Transverse colon (tissue), 4 donors: ENCODE results near the gene ZNF76.
A peak's percentile ranks its signal among the peaks of the same experiment; 100 is the strongest.

Experiments used
- POLR2AphosphoS5 ChIP-seq, 3 donors: sonication (generic); formaldehyde crosslinking; IDR thresholded peaks; one replicate each; pipeline ENCODE4 v1.6.1; 2016; ENCODE audit warnings: antibody characterized with exemption in 3 of 3
- TF ChIP-seq, protein P1 (sequence below), 5 experiments: fragments of 200-600 bp in 3 of 5; fragments of 450-650 bp in 2 of 5; sonication (generic) in 3 of 5; IDR thresholded peaks; 1 replicate in 2 of 5; 2 replicates in 3 of 5; pipeline ENCODE4 v1.5.1; 2016 to 2017; ENCODE audit warnings: antibody characterized with exemption in 5 of 5, inconsistent platforms in 3 of 5, mild to moderate bottlenecking in 2 of 5, moderate library complexity in 1 of 5

DNA sequence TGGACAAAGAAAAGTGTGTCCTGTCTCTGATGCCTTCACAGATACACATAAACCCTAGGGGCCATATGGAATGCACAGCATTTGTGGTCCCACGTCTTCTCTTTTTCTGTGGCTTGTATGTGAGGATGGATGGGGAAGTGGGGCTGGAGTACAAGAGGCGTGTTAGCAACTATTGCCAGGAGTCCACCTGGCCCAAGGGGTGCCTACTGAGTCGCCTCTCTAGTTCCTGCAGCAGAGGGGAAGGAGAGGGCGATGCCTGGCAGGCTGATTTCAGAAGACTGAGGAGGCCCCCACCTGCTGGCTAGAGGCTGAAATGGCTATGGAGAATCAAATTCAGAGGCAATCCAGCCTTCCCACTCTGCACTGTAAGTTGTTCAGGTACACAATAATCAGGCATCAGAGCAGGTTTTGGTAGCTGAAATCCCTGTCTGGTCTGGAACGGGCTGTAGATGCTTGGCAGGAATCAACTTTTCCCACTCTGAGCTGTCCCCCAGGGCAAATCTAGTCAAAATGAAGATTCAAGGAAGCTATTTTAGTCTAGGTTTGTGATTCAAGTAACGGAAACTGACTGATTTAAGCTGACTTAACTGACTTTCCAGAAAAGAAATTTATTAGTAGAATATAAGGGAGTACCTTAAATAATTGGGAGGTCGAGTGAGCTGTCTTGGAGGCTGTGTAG is 68.0 kb downstream of the ZNF76 start:
- TF ChIP-seq, protein P1, sequence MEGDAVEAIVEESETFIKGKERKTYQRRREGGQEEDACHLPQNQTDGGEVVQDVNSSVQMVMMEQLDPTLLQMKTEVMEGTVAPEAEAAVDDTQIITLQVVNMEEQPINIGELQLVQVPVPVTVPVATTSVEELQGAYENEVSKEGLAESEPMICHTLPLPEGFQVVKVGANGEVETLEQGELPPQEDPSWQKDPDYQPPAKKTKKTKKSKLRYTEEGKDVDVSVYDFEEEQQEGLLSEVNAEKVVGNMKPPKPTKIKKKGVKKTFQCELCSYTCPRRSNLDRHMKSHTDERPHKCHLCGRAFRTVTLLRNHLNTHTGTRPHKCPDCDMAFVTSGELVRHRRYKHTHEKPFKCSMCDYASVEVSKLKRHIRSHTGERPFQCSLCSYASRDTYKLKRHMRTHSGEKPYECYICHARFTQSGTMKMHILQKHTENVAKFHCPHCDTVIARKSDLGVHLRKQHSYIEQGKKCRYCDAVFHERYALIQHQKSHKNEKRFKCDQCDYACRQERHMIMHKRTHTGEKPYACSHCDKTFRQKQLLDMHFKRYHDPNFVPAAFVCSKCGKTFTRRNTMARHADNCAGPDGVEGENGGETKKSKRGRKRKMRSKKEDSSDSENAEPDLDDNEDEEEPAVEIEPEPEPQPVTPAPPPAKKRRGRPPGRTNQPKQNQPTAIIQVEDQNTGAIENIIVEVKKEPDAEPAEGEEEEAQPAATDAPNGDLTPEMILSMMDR (IDR thresholded peaks at IDR 0.05): peak; percentile 37 to 62 (median 54)
- no peak for TF ChIP-seq POLR2AphosphoS5 (IDR thresholded peaks at IDR 0.05)
